ENCODE results near the gene PPP1R1C. TPM values are rescaled to one million over a fixed set of nuclear protein-coding genes. Genes with fewer than 3 reads are reported as not detected.
"Not testable (repeated sequence)": the region's sequence is repeated elsewhere in the genome, so short reads cannot be mapped to it uniquely, and the experiment has no call there.

Gene PPP1R1C
- total RNA-seq, 1 donor from 2014 or later, result 1.7 TPM

DNA sequence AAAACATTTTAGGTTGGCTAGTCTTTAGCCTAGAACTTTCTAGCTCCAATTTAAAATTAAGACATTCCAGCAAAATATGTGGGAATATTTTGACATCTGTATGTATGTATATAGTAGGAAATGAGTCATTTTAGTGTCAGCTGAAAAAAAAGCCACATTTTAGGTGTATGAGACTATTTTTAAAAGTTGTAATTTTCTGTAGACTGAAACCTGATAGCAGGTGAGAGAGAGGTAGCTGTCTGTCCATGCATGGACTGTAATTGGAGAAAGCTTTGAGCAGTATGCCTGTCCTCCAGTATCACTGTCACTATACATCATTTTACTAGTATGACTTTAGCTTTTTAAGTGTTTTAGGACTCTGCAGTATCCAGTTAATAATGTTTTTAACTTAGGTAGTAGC is 26.1 kb upstream of the PPP1R1C start:
- Mint-ChIP-seq H3K4me1 (peaks cover 4% of the 10 kb centered on the region), H3K36me3 (ENCODE audit: low read depth) (no peaks in the 10 kb centered on the region), H3K4me3 (no peak overlapping the region), H3K27me3 (ENCODE audit: low read depth) (no peaks in the 10 kb centered on the region), H3K27ac (ENCODE audit: unreplicated experiment) (no peak overlapping the region), H3K9me3 (peaks cover 2% of the 10 kb centered on the region)
- DNase-seq (ENCODE audit: low read depth, low spot score), result no peak
- TF ChIP-seq CTCF (conservative IDR thresholded peaks at IDR 0.05), result no peak

DNA sequence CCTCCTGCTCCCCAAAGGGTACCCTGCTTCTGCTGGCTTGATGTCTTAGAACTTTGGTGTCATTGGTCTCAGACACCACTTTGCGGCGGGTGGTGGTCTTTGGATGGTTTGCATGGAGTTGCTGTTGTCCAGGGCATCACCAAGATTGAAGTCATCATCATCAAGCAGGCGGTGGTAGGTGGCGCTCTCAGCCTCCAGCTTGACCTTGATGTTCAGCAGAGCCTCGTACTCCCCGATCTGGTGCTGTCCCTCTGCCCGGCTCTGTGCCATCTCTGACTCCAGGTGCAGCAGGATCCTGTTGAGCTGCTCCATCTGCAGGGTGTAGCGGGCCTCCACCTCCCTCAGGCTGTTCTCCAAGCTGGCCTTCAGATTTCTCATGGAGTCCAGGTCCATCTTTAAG is 24.5 kb upstream of the PPP1R1C start:
- H3K27me3 Mint-ChIP-seq (ENCODE audit: low read depth); DNase-seq (ENCODE audit: low read depth, low spot score); H3K27ac Mint-ChIP-seq (ENCODE audit: unreplicated experiment); H3K4me3 Mint-ChIP-seq; H3K9me3 Mint-ChIP-seq; H3K4me1 Mint-ChIP-seq; H3K36me3 Mint-ChIP-seq (ENCODE audit: low read depth): not testable (repeated sequence)

GRCh38 chr2:181962142-181962541 is 23.5 kb upstream of the PPP1R1C start:
- Mint-ChIP-seq H3K4me3 (no peak overlapping the region), H3K27me3 (ENCODE audit: low read depth) (no peaks in the 10 kb centered on the region), H3K9me3 (peaks cover 4% of the 10 kb centered on the region), H3K27ac (ENCODE audit: unreplicated experiment) (no peak overlapping the region), H3K36me3 (ENCODE audit: low read depth) (peaks cover 6% of the 10 kb centered on the region), H3K4me1 (no peaks in the 10 kb centered on the region)
- no peak for DNase-seq (ENCODE audit: low read depth, low spot score)
- no peak for TF ChIP-seq CTCF (conservative IDR thresholded peaks at IDR 0.05)

- no peak for TF ChIP-seq CTCF (conservative IDR thresholded peaks at IDR 0.05)
- no peak for DNase-seq (ENCODE audit: low read depth, low spot score)
Measured at GRCh38 chr2:181970160-181970794, 15.4 kb upstream of the PPP1R1C start.

DNA sequence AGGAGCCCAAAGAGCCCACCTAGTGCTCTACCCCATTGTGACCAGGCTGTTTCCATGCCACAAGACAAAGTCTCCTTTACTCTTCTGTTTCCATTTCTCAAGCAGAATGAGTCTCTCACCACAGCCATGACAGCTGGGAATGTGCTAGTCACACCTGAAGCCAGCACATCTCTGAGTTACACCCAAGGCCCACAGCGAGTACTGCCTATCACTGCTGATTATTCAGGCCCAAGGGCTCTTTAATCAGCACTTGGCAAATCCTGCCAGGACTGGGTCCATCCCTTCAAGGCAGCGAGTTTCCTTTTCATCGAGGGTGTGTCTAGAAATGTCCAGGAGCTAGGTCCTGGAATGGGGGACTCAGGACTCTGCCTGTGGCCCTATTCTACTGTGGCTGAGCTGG is 14.6 kb upstream of the PPP1R1C start:
- H3K36me3 Mint-ChIP-seq (ENCODE audit: low read depth), result peaks cover 13% of the 10 kb centered on the region
- no peak overlapping the region for H3K27ac Mint-ChIP-seq (ENCODE audit: unreplicated experiment)
- H3K9me3 Mint-ChIP-seq, result peaks cover 4% of the 10 kb centered on the region
- no peak for DNase-seq (ENCODE audit: low read depth, low spot score)
- TF ChIP-seq CTCF (conservative IDR thresholded peaks at IDR 0.05), result no peak
- no peaks in the 10 kb centered on the region for H3K4me1 Mint-ChIP-seq
- no peak overlapping the region for H3K4me3 Mint-ChIP-seq
- H3K27me3 Mint-ChIP-seq (ENCODE audit: low read depth), result no peaks in the 10 kb centered on the region

More at GRCh38 chr2:181970160-181970794, 15.4 kb upstream of the PPP1R1C start:
- Mint-ChIP-seq H3K4me3 (no peak overlapping the region), H3K9me3 (peaks cover 4% of the 10 kb centered on the region), H3K4me1 (no peaks in the 10 kb centered on the region), H3K27ac (ENCODE audit: unreplicated experiment) (no peak overlapping the region), H3K27me3 (ENCODE audit: low read depth) (no peaks in the 10 kb centered on the region), H3K36me3 (ENCODE audit: low read depth) (peaks cover 13% of the 10 kb centered on the region)

GRCh38 chr2:181972431-181973170 is 13.1 kb upstream of the PPP1R1C start:
- H3K4me3 Mint-ChIP-seq, result no peak overlapping the region
- DNase-seq (ENCODE audit: low read depth, low spot score), result no peak
- peaks cover 6% of the 10 kb centered on the region for H3K9me3 Mint-ChIP-seq
- H3K27ac Mint-ChIP-seq (ENCODE audit: unreplicated experiment), result no peak overlapping the region
- no peak for TF ChIP-seq CTCF (conservative IDR thresholded peaks at IDR 0.05)
- H3K36me3 Mint-ChIP-seq (ENCODE audit: low read depth), result peaks cover 6% of the 10 kb centered on the region
- no peaks in the 10 kb centered on the region for H3K27me3 Mint-ChIP-seq (ENCODE audit: low read depth)
- H3K4me1 Mint-ChIP-seq, result no peaks in the 10 kb centered on the region
